GM19324 (cell line): Measurements from ENCODE around the gene GMPR2.

Source experiments
- ATAC-seq: cut with Tn5 transposase; IDR thresholded peaks from one replicate; pipeline ENCODE4 v1.9.1; 2021; ENCODE audit warnings: mild to moderate bottlenecking, moderate library complexity; ENCODE audit not compliant: unreplicated experiment, low FRiP score

GMPR2 gene

DNA sequence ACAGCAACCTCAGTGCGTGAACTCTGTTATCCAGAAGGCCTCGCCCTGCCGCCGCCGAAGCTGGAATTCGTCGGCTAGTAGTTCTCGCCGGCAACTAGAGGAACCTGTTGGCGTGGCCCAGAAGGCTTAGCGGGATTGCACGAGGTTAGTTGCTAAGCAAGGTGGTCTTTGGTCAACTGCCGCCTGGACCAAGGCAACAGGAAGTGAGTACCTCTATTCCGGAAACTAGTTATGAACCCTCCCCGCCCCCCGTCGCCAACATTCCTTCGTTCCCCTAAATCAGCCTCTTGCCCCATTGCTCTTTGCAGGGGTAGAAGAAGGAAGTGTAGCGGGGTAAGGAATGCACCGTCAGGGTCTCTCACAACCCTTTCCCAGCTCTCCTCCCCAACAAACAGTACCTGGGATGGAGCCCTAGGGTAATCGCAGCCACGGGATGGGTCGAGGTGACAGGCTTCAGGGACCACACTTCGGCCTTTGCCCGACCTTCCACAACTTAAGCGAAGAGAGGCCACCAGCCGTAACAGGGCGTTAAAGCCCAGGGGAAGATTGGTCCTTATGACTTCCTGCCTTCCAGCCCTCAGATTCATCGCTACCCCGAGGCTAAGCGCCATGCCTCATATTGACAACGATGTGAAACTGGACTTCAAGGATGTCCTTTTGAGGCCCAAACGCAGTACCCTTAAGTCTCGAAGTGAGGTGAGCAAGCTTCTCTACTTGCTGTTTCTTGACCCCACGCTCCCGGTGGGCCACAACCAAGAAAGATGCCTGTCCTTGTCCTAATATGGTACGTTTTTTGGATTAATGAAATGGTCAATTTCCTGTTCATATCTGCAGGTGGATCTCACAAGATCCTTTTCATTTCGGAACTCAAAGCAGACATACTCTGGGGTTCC is at the start of gene GMPR2:
TSS of gene GMPR2 (plus strand) at position 285 of the 893 bp plus-strand sequence. CDS start at position 610, 325 bp downstream.
- peak; percentile 52 for ATAC-seq

GRCh38 chr14:24183014-24183481 is 49.7 kb upstream of the GMPR2 start:
- no peak for ATAC-seq

- ATAC-seq = no peak
Measured at GRCh38 chr14:24184104-24184970, 48.4 kb upstream of the GMPR2 start.

GRCh38 chr14:24185026-24185425 is 47.7 kb upstream of the GMPR2 start:
- ATAC-seq = no peak

GRCh38 chr14:24185741-24186140 is 47.0 kb upstream of the GMPR2 start:
- no peak for ATAC-seq

DNA sequence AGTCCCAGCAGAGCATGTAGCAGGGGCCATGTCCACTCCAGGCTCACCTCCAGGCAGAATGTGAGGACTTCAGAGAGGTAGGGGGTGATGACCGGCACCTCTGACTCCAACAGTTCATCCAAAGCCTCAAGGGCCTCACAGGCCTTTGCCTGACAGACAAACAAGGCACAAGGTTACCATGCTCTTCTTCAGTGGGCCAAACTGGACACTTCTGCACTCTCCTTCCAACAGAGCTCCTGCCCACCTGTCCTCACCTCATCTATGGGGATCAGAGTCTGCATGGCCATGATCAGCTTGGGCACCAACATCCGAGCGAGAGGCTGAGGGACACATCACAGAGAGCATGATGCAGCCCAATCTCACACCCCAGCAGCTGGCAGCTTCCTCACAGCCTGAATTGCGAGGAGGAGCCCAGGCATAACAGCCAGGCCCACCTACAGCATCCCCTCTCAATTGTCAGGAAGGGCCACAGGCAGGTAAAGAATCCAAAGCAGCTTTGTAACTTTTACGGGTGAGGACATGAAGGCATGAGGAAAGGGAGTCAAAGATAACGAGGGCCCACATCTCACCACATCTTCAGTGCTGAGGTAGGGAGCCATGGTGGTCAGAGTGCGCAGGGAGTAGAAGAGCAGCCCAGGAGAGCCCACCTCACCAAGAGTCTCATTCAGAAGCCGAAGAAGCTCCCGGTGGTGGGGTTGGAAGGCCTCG is 45.7 kb upstream of the GMPR2 start:
- no peak for ATAC-seq

DNA sequence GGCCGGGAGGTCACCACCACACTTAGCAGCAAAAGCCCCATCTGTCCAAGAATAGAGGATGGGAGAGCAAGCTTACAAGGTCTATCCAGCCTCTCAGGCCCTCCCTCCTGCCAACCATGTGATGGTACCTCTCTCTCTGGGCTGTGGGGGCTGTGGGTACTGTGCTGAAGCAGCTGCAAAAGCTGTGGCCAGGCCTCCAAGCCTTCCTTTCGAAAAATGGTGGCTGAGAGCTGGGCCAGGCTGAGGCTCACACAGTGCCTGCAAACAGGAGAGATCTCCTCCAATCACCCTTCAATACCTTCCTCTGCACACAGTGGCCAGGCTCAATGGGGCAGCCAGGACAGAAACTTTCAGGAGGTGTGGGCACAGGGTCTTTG is 45.2 kb upstream of the GMPR2 start:
- ATAC-seq = no peak

DNA sequence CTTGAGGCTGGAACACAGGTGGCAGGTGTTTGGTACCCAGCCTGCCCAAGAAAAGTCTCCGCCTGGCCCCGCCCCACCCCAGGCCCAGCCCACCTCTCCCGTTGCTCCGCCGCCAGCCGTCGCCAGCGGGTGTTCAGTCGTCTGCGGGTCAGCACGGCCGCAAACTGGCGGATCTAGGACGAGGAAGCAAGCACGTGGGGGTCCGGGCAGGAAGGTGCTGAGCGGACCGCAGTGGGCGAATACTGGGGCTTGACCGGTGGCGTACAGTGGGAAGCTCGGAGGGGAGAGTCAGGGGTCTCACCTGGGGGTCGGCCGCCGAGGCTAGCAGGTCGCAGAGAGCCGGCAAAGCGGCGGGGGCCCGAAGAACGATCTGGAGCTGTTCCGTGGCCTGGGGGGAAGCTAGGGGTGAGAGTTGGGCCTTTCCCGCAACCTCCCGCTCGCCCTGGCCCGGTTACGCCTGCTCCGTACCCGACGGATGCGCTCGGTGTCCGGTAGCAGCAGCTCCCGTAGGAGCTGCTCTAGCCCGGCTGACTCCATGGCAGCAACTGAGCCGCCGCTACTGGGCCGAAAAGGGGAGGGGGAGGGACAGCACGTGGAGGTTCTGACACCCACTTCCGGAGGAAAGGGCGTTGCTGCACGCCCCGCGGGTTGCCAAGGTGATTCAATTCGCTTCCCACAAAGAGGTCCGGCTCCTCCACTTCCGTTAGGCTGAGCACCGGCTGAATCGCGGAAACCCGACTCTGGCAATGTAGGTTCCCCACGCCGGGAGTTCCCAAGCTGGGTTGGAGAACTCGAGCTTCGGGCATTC is 44.3 kb upstream of the GMPR2 start, which contains the start of gene IPO4:
TSS of gene IPO4 (minus strand) at position 566 of the 808 bp plus-strand sequence. CDS start at position 537, 29 bp downstream.
- ATAC-seq = peak; percentile 78

DNA sequence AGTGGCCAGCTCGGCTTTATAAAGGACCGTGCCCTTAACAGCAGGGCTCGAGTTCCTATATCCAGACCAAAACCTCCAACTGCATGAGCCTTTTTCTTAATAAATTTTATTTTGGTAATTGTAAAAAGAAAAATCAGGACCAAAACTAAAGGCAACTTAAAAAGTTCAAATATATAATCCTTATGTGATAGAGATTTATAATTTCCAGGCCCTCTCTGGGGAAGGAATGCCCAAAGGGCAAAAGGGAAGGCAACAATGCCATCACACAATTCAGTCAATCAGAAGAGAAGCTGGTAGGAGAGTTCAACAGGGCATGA is 43.7 kb upstream of the GMPR2 start:
- no peak for ATAC-seq

DNA sequence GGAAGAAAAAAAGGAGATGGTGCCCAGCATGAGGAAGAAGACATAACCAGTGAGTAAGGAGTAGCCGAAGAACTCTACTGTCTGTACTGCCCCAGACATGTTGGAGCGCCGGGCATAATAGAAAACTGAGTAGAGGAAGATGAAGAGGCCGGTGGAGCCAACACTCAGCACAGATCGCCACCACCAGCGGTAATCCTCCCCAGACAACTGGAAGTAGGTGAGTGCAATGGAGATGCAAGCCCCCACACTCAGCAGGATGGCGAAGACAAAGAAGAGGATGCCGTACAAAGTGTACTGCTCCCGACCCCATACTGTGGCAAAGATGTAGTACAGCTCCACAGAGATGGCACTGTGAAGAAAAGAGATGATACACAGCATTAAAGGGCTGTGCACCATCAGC is 43.3 kb upstream of the GMPR2 start:
- ATAC-seq = no peak

- ATAC-seq = no peak
Measured at GRCh38 chr14:24190416-24190815, 42.3 kb upstream of the GMPR2 start.

DNA sequence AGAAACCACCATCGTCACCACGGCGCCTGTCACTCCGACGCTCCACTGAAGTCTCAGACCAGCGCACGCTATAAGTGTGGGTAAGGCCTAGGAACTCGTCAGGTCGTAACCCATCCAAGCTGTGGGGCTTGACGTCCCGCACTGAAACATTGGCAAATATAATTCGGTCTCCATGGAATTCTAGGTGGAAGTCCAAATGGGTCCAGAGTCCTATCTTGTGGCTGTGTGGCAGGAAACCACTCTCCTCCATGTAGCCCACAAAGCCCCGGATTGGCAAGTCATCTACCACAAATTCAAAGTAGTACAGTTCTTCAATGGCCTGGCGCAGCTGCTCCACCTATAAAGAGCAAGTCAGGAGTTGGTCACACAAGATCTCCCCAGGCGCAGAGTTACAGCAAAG is 39.8 kb upstream of the GMPR2 start:
- no peak for ATAC-seq

- no peak for ATAC-seq
Measured at GRCh38 chr14:24194186-24194872, 38.4 kb upstream of the GMPR2 start.

DNA sequence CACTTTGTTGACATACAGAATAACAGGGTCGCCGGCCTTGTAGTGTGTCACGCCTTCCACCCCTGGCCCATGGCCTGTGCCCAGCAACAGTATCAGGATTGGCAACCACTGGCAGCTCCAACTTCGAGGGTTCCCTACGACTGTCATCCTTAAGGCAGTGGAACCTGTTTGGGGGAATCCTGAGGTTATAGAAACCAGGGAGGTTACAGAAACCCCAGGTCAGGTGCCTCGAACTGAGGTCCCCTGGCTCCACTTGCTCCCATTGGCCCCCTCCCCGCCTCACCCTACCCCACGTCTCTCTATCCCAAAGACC is 37.9 kb upstream of the GMPR2 start:
- no peak for ATAC-seq

- peak; percentile 88 for ATAC-seq
Measured at GRCh38 chr14:24195186-24196070, 37.3 kb upstream of the GMPR2 start, which contains the start of gene TM9SF1. Gene TM9SF1, minus strand, starts transcription at chr14:24195441. Its CDS starts 422 bp downstream, at chr14:24195019.

DNA sequence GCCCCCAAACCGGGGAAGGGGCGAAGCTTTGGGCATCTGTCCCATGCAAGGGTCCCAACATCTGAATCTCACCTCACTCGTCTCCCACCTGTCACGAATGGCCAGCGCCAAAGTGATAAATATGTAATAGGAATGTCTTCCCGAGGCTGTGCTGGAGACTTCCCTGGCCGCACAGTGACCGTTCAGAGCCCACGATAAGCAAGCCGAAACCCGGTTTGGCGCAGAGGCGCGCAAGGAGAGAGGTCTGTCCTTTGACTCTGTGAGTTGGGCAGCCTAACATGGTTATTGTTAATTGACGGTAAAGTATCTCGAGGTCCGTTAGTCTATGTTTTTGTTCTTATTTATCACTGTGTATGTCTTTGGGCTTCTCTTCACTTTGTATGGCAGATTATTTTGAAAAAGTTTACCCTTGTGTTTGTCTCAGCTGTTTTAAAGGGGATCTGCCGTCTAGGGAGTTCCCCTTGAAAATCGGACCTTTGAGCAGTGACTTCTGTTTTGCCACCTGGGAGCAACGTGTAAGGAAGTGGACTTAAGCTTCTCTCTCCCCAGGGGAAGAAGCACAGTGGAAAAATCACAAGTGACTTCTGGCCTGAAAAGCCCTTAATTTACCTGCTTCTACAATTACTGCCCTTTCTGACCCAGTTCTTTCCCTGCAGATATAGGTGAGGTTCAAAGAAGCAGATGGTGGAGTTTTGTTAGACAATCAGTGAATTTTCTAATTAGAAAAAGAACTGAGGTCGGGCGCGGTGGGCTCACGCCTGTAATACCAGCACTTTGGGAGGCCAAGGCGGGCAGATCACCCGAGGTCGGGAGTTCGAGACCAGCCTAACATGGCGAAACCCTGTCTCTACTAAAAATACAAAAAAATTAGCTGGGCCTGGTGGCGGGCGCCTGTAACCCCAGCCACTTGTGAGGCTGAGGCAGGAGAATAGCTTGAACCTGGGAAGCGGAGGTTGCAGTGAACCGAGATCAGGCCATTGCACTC is 36.4 kb upstream of the GMPR2 start:
- ATAC-seq = peak; percentile 4

GRCh38 chr14:24197056-24197450 is 35.7 kb upstream of the GMPR2 start:
- ATAC-seq = no peak
